Measurements from ENCODE around the gene DOCK10. TPM values are rescaled to one million over a fixed set of nuclear protein-coding genes. Genes with fewer than 3 reads are reported as not detected.

The DOCK10 gene
- total RNA-seq, 1 donor from 2014 or later = 6.0 TPM

DNA sequence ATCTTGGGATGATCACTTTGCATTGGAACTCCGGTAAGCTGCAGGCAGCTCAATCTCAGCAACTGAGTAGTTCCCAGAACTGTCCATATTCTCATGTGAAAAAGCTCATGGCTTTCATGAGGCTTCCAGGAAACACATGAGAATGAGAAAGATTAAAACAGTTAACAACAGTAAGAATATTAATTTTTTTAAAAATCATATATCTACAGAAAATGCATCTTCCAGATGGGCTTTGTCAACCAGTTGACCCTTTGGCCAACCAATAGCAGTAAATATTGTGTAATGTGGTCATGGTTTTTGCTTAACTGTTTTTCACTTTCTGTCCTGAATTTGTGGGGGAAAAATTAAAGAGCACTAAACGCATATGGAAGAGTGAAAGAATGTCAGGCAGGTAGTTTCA, 194.9 kb downstream of the DOCK10 start:
- DNase-seq (ENCODE audit: low spot score) (no peak), ATAC-seq (no peak)

DNA sequence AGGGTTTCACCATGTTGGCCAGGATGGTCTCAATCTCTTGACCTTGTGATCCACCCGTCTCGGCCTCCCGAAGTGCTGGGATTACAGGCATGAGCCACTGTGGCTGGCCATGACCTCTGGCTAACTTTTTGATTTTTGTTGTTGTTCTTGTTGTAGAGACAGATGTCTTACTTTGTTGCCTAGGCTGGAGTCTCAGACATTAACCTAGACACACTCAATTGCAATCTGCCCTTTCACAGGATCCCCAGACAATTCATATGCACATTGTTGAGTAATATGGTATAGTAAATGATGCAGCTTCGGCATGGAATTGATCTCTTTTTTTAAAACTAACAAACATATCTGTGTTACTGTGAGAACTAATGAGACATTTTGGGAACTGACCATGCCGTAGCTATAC, 195.6 kb downstream of the DOCK10 start:
- no peak for ATAC-seq
- DNase-seq (ENCODE audit: low spot score) = no peak

DNA sequence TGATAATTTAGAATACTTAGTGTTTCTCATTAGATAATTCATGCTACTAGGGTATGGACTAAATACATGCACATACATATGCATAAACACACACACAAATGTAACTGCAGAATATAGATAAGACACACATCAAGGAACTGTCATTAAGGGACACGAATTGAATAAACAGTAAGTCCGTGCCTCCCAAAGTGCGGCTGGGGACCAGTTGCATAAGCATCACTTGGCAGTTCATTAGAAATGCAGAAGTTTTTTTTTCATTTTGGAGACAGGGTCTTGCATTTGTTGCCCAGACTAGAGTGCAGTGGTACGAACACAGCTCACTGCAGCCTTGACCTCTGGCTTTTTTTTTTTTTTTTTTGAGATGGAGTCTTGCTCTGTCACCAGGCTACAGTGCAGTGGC, 196.1 kb downstream of the DOCK10 start:
- DNase-seq (ENCODE audit: low spot score) = no peak
- ATAC-seq = no peak

DNA sequence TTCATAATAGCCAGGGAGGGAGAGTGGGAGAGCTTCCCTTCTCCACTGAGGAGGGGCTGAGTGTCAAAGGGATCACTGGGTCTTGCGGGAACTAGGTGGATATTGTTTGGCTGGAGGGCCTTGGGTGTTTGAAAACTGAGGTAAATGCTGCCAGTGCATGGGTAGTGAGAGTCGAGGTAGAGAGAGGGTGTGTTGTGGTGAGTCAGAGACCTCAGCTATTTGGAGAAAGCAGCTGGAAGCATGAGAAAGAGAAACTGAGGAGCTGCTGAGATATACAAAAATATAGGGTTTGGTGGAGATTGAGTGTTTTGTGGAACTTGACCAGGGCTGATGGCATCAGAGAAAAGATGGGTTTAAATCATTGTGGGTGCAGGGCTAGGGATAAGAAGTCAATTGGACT, 199.1 kb downstream of the DOCK10 start:
- DNase-seq (ENCODE audit: low spot score) (no peak), ATAC-seq (no peak)

DNA sequence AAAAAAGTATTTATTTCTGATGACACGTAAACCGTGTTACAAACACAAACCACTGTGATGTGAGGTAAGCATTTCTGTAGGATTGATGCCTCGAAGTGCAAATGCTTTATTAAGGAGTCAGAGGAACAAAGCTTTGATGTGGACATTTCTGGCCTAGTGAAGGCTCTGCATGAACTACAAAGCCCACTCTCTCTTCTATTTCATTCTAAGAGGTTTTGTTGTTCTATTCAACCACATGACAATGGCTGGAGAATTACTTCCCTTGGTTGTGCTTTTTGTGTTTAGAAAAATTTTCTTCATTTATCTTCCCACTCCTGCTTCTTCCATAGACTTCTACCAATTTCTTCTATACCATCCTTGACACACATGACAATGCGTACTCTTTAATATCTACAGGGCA, 200.4 kb downstream of the DOCK10 start:
- ATAC-seq (no peak), DNase-seq (ENCODE audit: low spot score) (no peak)

DNA sequence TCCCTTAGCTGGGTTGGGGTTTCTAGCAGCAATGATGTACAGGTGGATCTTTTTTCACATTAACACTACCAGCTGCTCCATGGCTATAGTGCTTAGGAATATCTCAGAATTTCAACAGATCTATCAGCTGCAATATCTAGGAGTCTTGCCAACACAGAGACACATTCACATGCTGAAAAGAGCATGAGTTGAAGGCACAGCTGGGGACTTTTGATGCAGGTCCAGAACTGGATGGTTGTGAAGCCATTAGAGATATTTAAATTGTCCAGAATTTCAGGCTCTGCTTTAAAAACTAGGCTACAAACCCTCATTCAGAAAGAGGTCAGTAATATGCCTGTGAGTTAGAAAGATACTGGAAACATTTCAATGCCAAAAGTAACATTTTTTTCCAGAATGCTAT, 203.9 kb downstream of the DOCK10 start:
- ATAC-seq = no peak
- DNase-seq (ENCODE audit: low spot score) = no peak

DNA sequence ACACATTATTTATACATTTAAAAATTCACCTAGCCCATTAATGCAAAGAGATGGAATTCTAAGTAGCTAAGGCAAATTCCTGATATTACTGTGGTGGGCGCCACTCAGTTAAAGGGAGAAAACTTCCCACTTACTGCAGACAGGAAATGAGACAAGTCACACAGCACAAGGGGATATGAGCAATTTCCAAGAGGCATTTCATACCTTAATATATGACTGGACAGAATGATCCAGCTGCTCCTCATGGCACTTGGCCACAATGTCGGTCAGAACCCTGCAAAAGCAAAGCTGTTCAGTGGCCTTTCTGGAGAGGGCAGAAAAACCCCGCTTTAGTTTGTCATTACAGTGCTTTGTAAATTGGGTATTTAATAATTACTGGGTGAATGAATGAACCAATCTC, 204.7 kb downstream of the DOCK10 start:
- ATAC-seq (no peak), DNase-seq (ENCODE audit: low spot score) (no peak)

DNA sequence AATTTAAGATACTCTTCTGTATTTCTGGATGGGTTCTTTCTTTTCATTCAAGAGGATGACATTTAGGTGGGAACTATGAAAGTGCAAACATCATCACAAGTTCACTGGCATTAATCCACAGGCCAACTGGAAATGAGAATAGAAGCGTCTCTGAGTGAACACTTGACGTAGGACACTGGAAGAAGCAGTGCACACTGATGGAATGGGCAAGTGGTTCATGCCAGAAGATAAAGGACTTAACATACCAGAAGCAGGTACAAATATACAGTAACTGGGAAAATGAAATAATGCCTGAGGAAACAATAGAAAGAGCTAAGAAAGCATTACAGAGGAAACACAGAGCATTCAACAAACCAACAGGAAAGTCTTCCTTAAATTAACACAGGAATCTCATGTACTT, 205.2 kb downstream of the DOCK10 start:
- ATAC-seq (no peak), DNase-seq (ENCODE audit: low spot score) (no peak)

DNA sequence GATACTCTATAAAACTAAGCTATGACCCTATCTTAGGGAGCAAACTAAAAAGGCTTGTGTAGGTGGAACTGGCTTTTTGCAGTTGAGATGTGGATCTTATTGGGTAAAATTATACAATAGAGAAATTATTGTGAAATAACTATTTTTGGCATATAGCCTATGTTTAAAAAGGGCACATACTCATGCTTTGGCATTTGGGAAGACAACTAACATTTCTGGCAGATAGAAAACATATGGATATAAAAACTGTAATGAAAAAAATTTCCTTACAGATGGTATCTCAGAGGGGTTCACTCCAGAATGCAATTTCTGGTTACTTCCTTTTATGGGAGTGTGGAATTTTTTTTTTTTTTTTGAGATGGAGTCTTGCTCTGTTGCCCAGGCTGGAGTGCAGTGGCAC, 206.0 kb downstream of the DOCK10 start:
- no peak for ATAC-seq
- no peak for DNase-seq (ENCODE audit: low spot score)

DNA sequence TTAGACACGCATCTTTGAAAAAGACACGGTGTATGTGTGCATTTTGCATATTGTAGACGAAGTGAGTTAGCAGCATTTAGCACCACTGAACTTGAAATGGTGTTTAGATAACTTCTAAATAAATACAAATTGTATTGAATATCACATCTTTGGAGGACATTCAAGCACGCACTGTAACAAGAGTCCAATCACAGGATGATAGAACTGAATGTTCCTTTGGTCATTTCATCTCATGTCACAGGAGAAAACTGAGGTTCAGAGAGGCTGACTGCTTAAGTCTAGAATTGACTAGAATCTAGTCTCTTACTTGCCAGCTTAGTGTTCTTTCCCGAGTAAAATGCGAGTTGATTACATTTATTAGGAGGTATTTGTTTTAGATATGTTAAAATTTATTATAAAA, 206.9 kb downstream of the DOCK10 start:
- no peak for ATAC-seq

DNA sequence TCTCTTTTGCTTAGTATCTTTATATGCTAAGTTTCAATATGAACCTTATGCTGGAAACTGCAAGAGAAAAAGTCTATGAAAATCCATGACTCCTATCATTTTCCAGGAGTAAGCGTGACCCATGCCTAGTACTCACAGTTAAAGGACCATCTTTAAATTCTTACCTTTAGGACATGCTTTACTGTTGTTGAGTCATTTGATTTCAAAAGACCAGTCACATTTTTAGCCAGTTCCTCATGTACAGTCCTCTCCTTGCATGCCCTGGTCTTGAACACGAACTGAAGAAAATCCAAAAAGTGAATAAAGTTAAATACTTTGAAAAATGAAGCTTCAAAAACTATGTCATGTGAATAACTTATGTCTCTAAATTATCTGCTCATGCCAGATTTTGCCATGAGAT, 208.3 kb downstream of the DOCK10 start:
- ATAC-seq = no peak
- DNase-seq (ENCODE audit: low spot score) = no peak

More for the DNA sequence above, 206.9 kb downstream of the DOCK10 start:
- no peak for DNase-seq (ENCODE audit: low spot score)

DNA sequence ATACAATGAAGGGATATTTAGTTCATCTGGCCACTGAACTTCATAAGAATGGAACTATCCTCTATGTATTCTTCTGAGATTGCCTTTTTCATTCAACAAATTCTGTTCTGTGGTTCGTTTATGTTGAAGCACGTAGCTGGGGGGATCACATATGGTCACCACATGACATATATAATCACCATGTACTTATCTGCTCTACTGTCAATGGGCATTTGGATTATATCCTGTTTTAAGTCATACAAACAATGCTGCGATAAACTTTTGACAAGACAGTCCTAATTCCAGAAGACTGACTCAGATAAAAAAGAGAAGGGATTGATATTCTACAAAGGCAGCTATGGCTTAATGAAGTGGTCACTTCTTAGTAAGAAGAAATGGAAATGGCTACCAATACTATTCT, 210.1 kb downstream of the DOCK10 start:
- DNase-seq (ENCODE audit: low spot score) (no peak), ATAC-seq (no peak)

DNA sequence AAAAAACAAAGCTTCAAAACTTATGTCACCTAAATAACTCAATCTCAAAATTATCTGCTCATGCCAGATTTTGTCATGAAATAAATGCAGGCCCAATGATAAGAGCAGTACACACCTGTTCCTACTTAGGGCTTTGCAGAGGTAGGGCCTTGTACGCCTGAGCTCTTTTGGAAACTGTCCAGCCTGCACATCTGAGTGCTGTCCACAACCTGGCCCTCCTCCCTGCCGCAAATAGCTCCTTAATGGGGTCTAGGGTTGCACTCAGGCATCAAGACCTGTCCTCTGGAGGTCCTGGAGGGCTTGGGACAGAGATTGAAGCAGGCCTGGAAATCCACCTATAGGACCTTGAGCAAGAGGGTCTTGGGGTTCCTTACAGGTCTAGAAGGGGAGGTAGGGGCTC, 210.7 kb downstream of the DOCK10 start:
- ATAC-seq (no peak), DNase-seq (ENCODE audit: low spot score) (no peak)

DNA sequence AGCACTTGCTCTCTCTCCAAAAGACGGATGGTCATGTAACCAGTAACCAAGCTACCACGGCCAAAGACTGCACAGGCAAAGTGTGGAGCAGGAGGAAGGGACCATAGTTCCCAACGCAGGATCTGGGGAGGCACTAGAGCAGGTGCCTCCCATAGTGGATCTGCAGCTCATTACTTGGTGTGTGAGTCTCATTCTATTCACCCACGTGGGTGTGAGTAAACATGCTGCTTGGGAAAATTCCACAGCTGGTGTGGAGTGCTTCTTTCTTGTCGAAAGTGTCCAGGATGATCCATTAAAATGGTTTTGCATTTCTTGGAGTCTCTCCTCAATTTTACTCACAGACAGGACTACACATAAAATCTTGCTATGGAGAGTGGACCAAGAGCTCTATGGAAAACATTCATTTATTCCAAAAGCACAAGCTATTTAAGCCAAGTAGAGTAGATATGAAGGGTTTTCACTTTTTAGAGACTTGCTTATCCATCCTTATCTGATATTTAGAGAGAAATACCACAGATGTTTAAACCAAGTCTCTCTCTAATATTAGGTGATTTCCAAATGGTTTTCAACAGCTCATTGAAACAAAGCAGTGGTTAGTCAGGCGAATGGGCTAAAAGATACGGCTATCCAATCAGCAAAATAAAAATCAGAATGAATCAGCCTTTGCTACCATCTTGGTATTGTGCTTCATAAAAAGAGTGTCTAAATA, 221.8 kb downstream of the DOCK10 start:
- DNase-seq (ENCODE audit: low spot score) (no peak), ATAC-seq (no peak)

DNA sequence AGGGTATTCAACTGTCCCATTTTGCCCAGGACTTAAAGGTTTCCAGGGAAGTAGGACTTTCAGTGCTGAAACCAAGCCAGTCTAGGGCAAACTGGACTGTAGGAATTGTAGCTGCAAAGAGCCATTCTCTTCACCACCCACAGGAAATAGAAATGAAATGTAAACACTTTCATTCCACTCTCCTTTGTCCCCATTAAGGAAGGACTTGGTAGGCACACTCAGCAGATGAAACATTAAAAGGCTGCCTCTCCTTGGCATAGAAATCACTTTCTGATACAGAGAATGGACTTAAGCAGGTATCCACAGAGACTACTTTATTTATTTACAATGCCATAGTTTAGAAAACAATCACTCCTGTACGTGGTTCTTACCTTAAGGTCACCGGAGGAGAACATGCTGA, 223.2 kb downstream of the DOCK10 start:
- no peak for ATAC-seq

DNA sequence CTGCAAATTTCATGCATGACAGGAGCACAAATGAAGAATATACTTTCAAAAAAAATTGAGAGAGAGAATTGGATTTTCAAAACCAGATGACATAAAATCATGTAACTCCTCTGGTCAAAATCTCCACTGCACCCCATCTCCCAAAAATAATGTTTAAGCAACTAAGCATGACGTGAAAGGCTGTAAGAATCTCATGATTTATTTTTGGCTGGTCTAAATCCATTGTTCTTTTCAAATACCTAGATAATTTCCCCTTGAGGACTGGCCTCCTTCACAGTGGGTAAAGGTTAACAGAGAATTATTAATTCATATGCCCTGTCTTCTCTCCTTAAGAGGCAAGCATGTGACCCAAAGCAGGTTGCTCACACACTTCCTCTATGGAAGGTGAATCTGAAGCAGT, 224.6 kb downstream of the DOCK10 start:
- no peak for ATAC-seq

More for the DNA sequence above, 223.2 kb downstream of the DOCK10 start:
- no peak for DNase-seq (ENCODE audit: low spot score)

DNA sequence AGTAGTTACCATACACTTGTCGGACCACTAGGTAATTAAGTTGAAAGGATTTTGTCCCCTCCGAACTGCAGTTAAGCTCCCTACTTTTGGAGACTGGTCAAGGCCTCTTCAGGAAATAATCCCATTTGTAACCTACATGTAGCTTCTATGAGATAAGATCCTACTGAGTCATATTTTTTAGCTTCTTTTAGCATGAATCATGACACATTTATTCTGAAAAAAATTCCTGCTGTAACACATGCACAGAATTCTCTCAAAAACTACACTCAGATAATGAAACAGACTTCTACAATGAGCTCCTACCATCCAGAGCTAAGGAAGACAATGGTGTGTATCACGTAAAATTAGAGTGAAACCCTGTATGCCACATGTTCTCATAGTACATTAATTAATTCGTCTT, 225.5 kb downstream of the DOCK10 start:
- DNase-seq (ENCODE audit: low spot score) (no peak), ATAC-seq (no peak)

More for the DNA sequence above, 224.6 kb downstream of the DOCK10 start:
- DNase-seq (ENCODE audit: low spot score) = no peak

DNA sequence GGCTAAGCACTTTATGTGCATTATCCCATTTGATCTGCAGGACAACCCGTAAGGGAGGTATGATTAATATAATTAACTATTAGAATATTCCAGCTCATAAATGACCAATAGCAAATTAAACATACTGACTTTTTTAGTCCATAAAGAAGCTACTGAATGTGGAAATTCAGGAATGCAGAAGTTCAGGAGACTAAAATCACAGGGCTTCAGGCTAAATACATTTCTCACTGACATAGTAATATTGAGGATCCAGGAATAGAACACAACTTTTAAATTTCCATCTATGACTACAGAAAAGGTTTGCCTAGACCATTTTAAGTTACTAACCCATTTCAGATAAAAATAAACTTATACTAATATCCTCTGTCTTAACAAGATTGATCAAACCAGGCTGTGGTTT, 228.7 kb downstream of the DOCK10 start:
- no peak for ATAC-seq

DNA sequence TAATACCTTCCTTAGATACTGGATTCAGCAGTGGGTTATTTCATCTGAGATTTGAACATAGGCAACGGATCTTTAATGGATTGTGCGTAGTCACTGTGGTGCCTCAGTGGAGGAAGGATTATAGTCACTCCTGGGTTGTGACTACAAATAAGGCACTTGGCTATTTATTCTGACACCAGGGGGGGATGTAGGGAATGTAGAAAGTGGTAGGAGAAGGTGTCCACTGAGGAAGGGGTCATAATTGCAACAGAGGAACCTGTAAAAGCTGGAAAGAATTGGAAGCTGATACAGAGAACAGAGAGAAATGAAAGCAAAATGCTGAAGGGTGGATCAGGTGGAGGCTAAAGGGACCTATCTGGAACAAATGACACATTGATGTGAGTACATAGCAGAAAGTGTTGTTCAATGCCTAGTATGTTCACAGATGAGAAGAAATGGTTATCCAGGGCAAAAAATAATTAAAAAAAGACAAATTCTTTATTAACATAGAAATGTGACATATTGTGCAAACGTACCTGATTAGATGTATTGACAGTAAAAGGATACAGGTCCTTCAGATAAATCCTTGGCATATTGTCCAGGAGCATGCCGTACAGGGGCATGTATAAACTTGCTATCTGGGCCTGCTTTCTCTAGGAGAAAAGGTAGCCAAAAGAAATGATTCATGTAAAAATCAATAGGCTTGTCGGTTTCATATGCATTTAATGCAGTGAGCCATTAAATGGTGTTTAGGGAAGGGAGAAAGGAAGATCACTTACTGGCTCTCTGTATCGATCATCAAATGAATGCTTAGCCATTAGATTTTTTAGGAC, 234.9 kb downstream of the DOCK10 start:
- DNase-seq (ENCODE audit: low spot score) = no peak
- no peak for ATAC-seq

More for the DNA sequence above, 228.7 kb downstream of the DOCK10 start:
- DNase-seq (ENCODE audit: low spot score) = no peak

DNA sequence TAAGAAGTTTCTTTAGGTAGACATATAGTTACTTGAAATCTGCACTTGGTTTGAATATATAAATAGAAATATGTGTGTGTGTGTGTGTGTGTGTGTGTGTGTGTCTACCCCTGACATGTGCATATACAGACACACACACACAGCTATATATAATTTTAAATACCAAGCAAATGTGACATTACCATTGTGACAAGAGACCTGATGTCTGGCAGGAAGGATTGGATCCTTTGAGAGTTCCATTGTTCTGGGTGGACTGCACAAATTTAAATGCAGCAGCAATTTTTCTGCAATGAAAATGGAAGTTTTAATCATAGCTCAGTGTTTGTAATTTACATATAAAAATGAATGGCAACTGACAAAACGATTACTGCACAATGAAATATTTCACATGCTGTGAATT, 238.3 kb downstream of the DOCK10 start:
- ATAC-seq = no peak
- DNase-seq (ENCODE audit: low spot score) = no peak

DNA sequence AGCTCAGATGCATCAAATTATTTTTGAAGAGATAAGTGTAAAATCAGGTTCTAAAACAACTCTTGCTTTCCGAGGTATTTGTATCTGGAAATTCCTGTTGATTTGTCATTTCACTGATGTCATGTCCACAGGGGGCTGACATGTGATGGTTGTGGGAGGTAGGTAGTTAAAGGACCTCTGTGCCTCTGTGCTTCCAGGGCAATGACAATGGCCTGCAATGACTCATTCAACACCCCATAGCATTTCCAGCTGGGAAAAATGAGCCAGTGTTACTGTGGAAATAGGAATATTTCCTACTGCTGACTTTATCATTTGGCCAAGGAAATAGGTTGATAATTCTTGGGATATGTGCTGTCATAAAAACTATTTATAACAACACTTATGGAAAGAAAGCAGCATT, 239.9 kb downstream of the DOCK10 start:
- ATAC-seq = no peak
- DNase-seq (ENCODE audit: low spot score) = no peak

DNA sequence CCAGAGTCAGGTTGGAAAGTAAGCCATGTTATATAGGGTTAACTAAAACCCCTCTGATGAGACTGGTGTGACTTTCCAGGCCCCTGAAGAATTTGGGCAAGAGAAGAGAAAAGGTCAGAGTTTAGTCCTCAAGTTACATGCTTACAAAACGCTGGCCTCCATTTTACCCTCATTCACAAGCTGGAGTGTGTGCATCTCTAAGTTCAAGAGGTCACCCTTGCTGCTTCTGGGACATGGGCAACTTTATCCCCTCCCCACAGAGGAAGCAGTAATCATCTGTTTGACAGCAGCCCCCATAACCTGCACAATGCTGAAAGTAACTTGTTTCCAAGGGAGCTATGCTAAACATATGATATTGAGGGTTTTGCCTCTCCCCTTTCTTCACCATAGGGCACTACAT, 240.9 kb downstream of the DOCK10 start:
- no peak for ATAC-seq

DNA sequence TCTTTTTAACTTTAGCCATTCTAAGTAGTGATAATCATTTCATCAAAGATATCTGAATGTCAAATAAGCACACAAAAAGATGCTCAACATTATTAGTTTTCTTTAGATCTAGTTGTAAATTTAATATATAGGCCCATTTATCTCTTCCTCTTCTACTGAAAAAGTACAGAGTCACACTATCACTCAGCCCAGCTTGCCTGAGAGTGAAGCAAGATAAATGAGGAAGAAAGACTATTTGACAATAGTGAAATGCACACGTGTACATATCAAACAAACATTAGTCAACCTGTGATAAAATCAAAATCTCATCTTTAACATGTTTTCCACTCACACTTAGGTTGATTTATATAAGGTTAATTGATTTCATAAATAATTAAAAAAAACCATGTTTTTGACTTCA, 242.6 kb downstream of the DOCK10 start:
- ATAC-seq = no peak
- no peak for DNase-seq (ENCODE audit: low spot score)

More for the DNA sequence above, 240.9 kb downstream of the DOCK10 start:
- no peak for DNase-seq (ENCODE audit: low spot score)

Data from left lobe of liver (tissue), 2 donors.